ENCODE measurements around the gene GIGYF2. TPM values are rescaled to one million over a fixed set of nuclear protein-coding genes. Genes with fewer than 3 reads are reported as not detected.

Gene GIGYF2
- total and polyA plus RNA-seq, 2 of the 4 experiments (the other 2 are of a cell fraction), result 14.7 to 66.0 TPM

DNA sequence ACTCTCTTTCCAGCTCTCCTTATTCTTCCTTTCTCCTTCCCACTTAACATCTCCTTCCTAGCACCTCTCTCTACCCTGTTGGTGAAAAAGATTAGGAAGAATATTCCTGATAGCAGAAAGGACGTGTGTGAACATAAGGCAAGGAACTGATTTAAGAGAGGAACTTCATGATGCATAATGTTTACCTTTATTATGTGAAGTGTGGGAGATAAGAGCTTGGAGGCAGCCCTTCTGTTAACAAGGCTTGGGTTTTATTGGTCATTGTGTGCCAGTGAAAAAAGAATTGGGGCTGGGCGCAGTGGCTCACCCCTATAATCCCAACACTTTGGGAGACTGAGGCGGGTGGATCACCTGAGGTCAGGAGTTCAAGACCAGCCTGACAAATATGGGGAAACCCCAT, 44.8 kb downstream of the GIGYF2 start:
- no peak for TF ChIP-seq MAZ (IDR thresholded peaks at IDR 0.05; ENCODE audit: borderline replicate concordance, low read depth, low read length)
- TF ChIP-seq RCOR1 (IDR thresholded peaks at IDR 0.05; ENCODE audit: insufficient replicate concordance, low read length), result no peak
- TF ChIP-seq, protein P1, sequence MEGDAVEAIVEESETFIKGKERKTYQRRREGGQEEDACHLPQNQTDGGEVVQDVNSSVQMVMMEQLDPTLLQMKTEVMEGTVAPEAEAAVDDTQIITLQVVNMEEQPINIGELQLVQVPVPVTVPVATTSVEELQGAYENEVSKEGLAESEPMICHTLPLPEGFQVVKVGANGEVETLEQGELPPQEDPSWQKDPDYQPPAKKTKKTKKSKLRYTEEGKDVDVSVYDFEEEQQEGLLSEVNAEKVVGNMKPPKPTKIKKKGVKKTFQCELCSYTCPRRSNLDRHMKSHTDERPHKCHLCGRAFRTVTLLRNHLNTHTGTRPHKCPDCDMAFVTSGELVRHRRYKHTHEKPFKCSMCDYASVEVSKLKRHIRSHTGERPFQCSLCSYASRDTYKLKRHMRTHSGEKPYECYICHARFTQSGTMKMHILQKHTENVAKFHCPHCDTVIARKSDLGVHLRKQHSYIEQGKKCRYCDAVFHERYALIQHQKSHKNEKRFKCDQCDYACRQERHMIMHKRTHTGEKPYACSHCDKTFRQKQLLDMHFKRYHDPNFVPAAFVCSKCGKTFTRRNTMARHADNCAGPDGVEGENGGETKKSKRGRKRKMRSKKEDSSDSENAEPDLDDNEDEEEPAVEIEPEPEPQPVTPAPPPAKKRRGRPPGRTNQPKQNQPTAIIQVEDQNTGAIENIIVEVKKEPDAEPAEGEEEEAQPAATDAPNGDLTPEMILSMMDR (conservative IDR thresholded peaks at IDR 0.05; ENCODE audit: low read depth, low read length), result no peak
- TF ChIP-seq POLR2A (IDR thresholded peaks at IDR 0.05; ENCODE audit: low read depth, low read length), result no peak
- TF ChIP-seq RAD21 (IDR thresholded peaks at IDR 0.05; ENCODE audit: low read length), result no peak
- TF ChIP-seq CEBPB (IDR thresholded peaks at IDR 0.05; ENCODE audit: low read depth, low read length), result no peak
- TF ChIP-seq NFE2L2 (IDR thresholded peaks at IDR 0.05; ENCODE audit: low read depth, low read length), result no peak
- TF ChIP-seq SMC3 (IDR thresholded peaks at IDR 0.05; ENCODE audit: low read depth, low read length), result no peak
- TF ChIP-seq, protein P2, sequence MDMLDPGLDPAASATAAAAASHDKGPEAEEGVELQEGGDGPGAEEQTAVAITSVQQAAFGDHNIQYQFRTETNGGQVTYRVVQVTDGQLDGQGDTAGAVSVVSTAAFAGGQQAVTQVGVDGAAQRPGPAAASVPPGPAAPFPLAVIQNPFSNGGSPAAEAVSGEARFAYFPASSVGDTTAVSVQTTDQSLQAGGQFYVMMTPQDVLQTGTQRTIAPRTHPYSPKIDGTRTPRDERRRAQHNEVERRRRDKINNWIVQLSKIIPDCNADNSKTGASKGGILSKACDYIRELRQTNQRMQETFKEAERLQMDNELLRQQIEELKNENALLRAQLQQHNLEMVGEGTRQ (IDR thresholded peaks at IDR 0.05; ENCODE audit: low read depth, low read length), result no peak
- no peak overlapping the region for H3K9ac ChIP-seq (ENCODE audit: low read depth, low read length)
- H2BK120ac ChIP-seq (ENCODE audit: low read depth, low read length), result no peak overlapping the region
- H3K27ac ChIP-seq (ENCODE audit: insufficient read depth, low read length), result no peak overlapping the region
- no peak overlapping the region for H2BK5ac ChIP-seq (ENCODE audit: low read depth, low read length, poor library complexity, severe bottlenecking)
- dilution Hi-C loops (cut with HindIII; ENCODE audit: low sequenced_read_pairs, unreplicated experiment) (no loop called here), in situ Hi-C loops (cut with MboI; ENCODE audit: low sequenced_read_pairs) (no loop called here), intact Hi-C loops (cut with micrococcal nuclease) (no loop called here)
- peaks cover 13% of the 10 kb centered on the region for H3K36me3 ChIP-seq (ENCODE audit: control insufficient read depth, insufficient read depth, low read length)
- H2BK20ac ChIP-seq (ENCODE audit: low read depth, low read length), result no peak overlapping the region
- H3K4ac ChIP-seq (ENCODE audit: low read depth, low read length), result no peak overlapping the region
- no peak overlapping the region for H3K18ac ChIP-seq (ENCODE audit: low read depth, low read length)
- peaks cover 7 to 30% of the 10 kb centered on the region in 2 experiments for H3K79me1 ChIP-seq (ENCODE audit: low read depth in 1 of 2, low read length in 2 of 2)
- BruUV-seq (replicated peaks), result no TSS peak
- no peak overlapping the region for H3K56ac ChIP-seq (ENCODE audit: extremely low read depth, insufficient read depth, low read length)
- H2AFZ ChIP-seq (replicated peaks; ENCODE audit: low read length, poor library complexity), result no peak overlapping the region
- POLR2A ChIA-PET (ENCODE audit: unreplicated experiment), result no interaction called here
- H2AK5ac ChIP-seq (ENCODE audit: low read depth, low read length), result no peak overlapping the region
- DNase-seq, result no peak
- no peak overlapping the region for H3K4me3 ChIP-seq (ENCODE audit: insufficient read depth, low read depth, low read length)
- WGBS, 2 experiments (ENCODE audit: extremely low coverage in 2 of 2, insufficient read length in 1 of 2), result no CpG with 5 or more reads among the region's 3 CpGs
- H4K20me1 ChIP-seq (ENCODE audit: insufficient read depth, low read length), result no peaks in the 10 kb centered on the region
- H3K27me3 ChIP-seq (ENCODE audit: control insufficient read depth, insufficient read depth, low read length), result no peaks in the 10 kb centered on the region
- H2AK9ac ChIP-seq (replicated peaks; ENCODE audit: low read depth, low read length, poor library complexity), result no peak overlapping the region
- no peak overlapping the region for H4K5ac ChIP-seq (ENCODE audit: low read depth, low read length)
- H3K9me1 ChIP-seq (ENCODE audit: insufficient read depth, low read length), result no peaks in the 10 kb centered on the region; the same call in 1 of the 2 replicates
- H3K4me1 ChIP-seq (ENCODE audit: control insufficient read depth, insufficient read depth, low read length), result no peaks in the 10 kb centered on the region
- H4K91ac ChIP-seq (ENCODE audit: insufficient read depth, low read depth, low read length), result no peak overlapping the region
- no peak for ATAC-seq (ENCODE audit: low read depth)
- no peaks in the 10 kb centered on the region for H3K9me3 ChIP-seq (ENCODE audit: control insufficient read depth, insufficient read depth, low read length)
- CTCF ChIA-PET, result no interaction called here
- no peak overlapping the region for H4K8ac ChIP-seq (ENCODE audit: low read depth in 2 of 2, low read length in 2 of 2)
- H3K14ac ChIP-seq (replicated peaks; ENCODE audit: low read depth, low read length), result no peak overlapping the region
- H3K23ac ChIP-seq (ENCODE audit: low read depth, low read length), result no peak overlapping the region
- no peak overlapping the region for H2BK15ac ChIP-seq (ENCODE audit: low read depth, low read length)
- H3K4me2 ChIP-seq (ENCODE audit: low read depth, low read length), result no peak overlapping the region

Data from IMR-90 (cell line).